Astrocyte of the cerebellum (primary cell): ENCODE results near the gene TAF11L14.
"Not testable (repeated sequence)": the region's sequence is repeated elsewhere in the genome, so short reads cannot be mapped to it uniquely, and the experiment has no call there.

Source experiments
- DNase-seq: peaks from one replicate; pipeline ENCODE4 v3.0.0-alpha.2; 2011; ENCODE audit warnings: low read depth
- H3K4me3 ChIP-seq: 2 replicates; pipeline ENCODE4 v1.5.1; 2011; ENCODE audit warnings: mild to moderate bottlenecking, low read depth, low read length, moderate library complexity
- in situ Hi-C: cut with HindIII; loops from 2 replicates; pipeline ENCODE4 v1.10.0; 2017; ENCODE audit warnings: low sequenced_read_pairs
- TF ChIP-seq, protein P1 (sequence below): IDR thresholded peaks from 2 replicates; pipeline ENCODE4 v1.5.1; 2012; ENCODE audit warnings: low read length, low read depth, moderate library complexity, mild to moderate bottlenecking; ENCODE audit errors: missing control alignments

The TAF11L14 gene

GRCh38 chr5:17634160-17634559, at the start of gene TAF11L14:
TAF11L14 (plus strand) TSS chr5:17634460.
- TF ChIP-seq, protein P1, sequence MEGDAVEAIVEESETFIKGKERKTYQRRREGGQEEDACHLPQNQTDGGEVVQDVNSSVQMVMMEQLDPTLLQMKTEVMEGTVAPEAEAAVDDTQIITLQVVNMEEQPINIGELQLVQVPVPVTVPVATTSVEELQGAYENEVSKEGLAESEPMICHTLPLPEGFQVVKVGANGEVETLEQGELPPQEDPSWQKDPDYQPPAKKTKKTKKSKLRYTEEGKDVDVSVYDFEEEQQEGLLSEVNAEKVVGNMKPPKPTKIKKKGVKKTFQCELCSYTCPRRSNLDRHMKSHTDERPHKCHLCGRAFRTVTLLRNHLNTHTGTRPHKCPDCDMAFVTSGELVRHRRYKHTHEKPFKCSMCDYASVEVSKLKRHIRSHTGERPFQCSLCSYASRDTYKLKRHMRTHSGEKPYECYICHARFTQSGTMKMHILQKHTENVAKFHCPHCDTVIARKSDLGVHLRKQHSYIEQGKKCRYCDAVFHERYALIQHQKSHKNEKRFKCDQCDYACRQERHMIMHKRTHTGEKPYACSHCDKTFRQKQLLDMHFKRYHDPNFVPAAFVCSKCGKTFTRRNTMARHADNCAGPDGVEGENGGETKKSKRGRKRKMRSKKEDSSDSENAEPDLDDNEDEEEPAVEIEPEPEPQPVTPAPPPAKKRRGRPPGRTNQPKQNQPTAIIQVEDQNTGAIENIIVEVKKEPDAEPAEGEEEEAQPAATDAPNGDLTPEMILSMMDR, result no peak
- no peak for DNase-seq
- in situ Hi-C loops, result no loop called here
- no peak within 1 kb of the TSS for H3K4me3 ChIP-seq

- H3K4me3 ChIP-seq, DNase-seq, in situ Hi-C loops: not testable (repeated sequence)
Measured at GRCh38 chr5:17585658-17586057, 48.6 kb upstream of the TAF11L14 start, which contains the start of gene TAF11L7. TAF11L7 (minus strand) TSS chr5:17585758.

- DNase-seq, H3K4me3 ChIP-seq, in situ Hi-C loops: not testable (repeated sequence)
Measured at GRCh38 chr5:17590860-17591259, 43.4 kb upstream of the TAF11L14 start, which contains the start of gene TAF11L8. TAF11L8 (minus strand) TSS chr5:17590960.

DNA sequence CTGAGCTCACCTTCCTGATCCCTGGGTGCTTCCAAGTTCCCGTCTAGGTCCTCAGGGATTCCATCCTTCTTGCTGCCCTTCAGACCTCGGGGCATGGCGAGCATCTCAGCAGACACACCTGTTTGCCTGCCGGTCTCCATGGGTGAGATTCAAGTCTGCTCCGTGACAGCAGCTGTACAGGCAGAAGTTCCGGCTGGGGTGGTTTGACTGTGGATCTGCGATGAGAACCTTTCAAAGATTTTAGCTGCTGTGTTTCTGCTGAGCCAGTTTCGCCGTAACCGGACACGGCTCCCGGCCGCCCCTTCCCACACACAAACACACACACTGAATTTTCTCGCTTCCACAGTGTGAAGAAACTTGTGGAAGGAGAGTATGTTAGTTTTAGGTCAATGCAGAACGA, 40.0 kb upstream of the TAF11L14 start, which contains the start of gene TAF11L9:
Gene TAF11L9, minus strand, starts transcription at position 140 of the 400 bp plus-strand sequence.
- in situ Hi-C loops, DNase-seq: not testable (repeated sequence)

DNA sequence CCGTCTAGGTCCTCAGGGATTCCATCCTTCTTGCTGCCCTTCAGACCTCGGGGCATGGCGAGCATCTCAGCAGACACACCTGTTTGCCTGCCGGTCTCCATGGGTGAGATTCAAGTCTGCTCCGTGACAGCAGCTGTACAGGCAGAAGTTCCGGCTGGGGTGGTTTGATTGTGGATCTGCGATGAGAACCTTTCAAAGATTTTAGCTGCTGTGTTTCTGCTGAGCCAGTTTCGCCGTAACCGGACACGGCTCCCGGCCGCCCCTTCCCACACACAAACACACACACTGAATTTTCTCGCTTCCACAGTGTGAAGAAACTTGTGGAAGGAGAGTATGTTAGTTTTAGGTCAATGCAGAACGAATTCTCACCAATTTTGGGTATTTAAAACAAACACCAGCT, 36.5 kb upstream of the TAF11L14 start, which contains the start of gene TAF11L10:
Gene TAF11L10, minus strand, starts transcription at position 101 of the 400 bp plus-strand sequence.
- DNase-seq, in situ Hi-C loops, H3K4me3 ChIP-seq: not testable (repeated sequence)

More for the DNA sequence above, 40.0 kb upstream of the TAF11L14 start, which contains the start of gene TAF11L9:
- not testable (repeated sequence) for H3K4me3 ChIP-seq

GRCh38 chr5:17603880-17604279, 30.4 kb upstream of the TAF11L14 start, which contains the start of gene TAF11L11:
TAF11L11 (plus strand) TSS chr5:17604183.
- DNase-seq, result not testable (repeated sequence)

GRCh38 chr5:17604951-17605350, 29.3 kb upstream of the TAF11L14 start:
- DNase-seq, result no peak
- no peak overlapping the region for H3K4me3 ChIP-seq
- in situ Hi-C loops, result no loop called here
- TF ChIP-seq, protein P1, result no peak

More at GRCh38 chr5:17603880-17604279, 30.4 kb upstream of the TAF11L14 start, which contains the start of gene TAF11L11:
- in situ Hi-C loops, H3K4me3 ChIP-seq: not testable (repeated sequence)

GRCh38 chr5:17607461-17607860, 26.8 kb upstream of the TAF11L14 start:
- H3K4me3 ChIP-seq, in situ Hi-C loops, DNase-seq: not testable (repeated sequence)

DNA sequence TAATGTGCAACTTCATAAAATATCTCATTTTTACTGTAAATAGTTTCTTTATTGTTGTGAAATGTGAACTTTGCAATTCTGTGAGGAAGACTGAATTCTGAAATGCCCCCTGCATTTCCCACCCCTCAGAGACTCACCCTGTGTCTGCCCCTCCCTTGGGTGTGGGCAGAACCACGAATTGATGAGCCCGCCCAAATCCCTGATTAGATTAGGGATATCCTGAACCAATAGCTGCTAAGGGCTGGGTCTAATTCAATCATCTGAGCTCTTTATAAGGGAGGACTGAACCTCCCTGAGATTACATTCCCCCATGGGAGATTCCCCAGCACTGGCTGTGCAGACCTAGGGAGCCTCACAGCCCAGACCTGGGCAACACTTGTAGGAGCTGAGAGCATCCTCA, 24.2 kb upstream of the TAF11L14 start, which contains the start of gene TAF11L12:
Gene TAF11L12, plus strand, starts transcription at position 301 of the 400 bp plus-strand sequence.
- in situ Hi-C loops, H3K4me3 ChIP-seq, DNase-seq: not testable (repeated sequence)

- no peak for DNase-seq
- TF ChIP-seq, protein P1, result no peak
- no peak overlapping the region for H3K4me3 ChIP-seq
- in situ Hi-C loops, result no loop called here
Measured at GRCh38 chr5:17614872-17615605, 19.2 kb upstream of the TAF11L14 start.
